Fibroblast of lung (primary cell): Measurements from ENCODE around the gene SLC25A25.

Experiments used
- EZH2 ChIP-seq: IDR thresholded peaks from 2 replicates; pipeline ENCODE4 v1.5.1; 2012; ENCODE audit warnings: low read length, control low read depth, mild to moderate bottlenecking; ENCODE audit errors: missing control alignments
- TF ChIP-seq, protein P1 (sequence below), 2 donors: IDR thresholded peaks in 1 of 2; conservative IDR thresholded peaks in 1 of 2; 1 replicate in 1 of 2; 2 replicates in 1 of 2; pipeline ENCODE4 v1.5.1; 2011 to 2012; ENCODE audit warnings: low read length in 2 of 2, control low read depth in 1 of 2, inconsistent platforms in 1 of 2, low read depth in 1 of 2, mild to moderate bottlenecking in 1 of 2

DNA sequence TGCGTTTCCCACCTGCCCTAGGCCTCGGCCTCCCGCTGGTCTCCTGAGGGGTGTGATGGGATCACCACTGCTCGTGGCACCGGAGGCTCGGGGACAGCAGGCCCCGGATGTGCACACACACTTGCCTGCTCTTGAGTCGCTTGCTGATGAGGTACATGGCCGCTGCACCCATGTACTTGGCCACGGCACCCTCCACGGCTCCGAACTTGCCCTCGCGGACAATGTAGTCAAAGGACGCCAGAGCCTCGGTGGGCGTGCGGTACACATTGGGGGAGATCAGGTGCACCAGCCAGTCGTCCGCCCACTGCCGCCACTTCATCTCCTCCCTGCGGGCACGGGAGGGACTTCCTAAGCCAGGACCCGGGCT is 54.8 kb downstream of the SLC25A25 start:
- TF ChIP-seq, protein P1, sequence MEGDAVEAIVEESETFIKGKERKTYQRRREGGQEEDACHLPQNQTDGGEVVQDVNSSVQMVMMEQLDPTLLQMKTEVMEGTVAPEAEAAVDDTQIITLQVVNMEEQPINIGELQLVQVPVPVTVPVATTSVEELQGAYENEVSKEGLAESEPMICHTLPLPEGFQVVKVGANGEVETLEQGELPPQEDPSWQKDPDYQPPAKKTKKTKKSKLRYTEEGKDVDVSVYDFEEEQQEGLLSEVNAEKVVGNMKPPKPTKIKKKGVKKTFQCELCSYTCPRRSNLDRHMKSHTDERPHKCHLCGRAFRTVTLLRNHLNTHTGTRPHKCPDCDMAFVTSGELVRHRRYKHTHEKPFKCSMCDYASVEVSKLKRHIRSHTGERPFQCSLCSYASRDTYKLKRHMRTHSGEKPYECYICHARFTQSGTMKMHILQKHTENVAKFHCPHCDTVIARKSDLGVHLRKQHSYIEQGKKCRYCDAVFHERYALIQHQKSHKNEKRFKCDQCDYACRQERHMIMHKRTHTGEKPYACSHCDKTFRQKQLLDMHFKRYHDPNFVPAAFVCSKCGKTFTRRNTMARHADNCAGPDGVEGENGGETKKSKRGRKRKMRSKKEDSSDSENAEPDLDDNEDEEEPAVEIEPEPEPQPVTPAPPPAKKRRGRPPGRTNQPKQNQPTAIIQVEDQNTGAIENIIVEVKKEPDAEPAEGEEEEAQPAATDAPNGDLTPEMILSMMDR (conservative IDR thresholded peaks at IDR 0.05 in 1 of 2, IDR thresholded peaks at IDR 0.05 in 1 of 2; ENCODE audit: low read depth in 1 of 2, low read length in 2 of 2) = no peak
- no peak for TF ChIP-seq EZH2
